Posterior cingulate gyrus (tissue), 11 donors: ENCODE data around the gene ZNF836.
A peak's percentile ranks its signal among the peaks of the same experiment; 100 is the strongest.

Source experiments
- DNase-seq, 10 donors: peaks; one replicate each; pipeline versions ENCODE4 v3.0.0 to v3.0.0-alpha.2; 2020 to 2021; ENCODE audit warnings: mixed read lengths in 3 of 10
- intact Hi-C: fragments of 100-400 bp; cut with DNase I; formaldehyde crosslinking; loops from one replicate; pipeline ENCODE4 v1.15.1; 2023

Gene ZNF836

GRCh38 chr19:52188822-52189734 is 17.7 kb upstream of the ZNF836 start:
- DNase-seq = peak in 6 of 10 donors; percentile 47 to 100 (median 74)
- intact Hi-C loops = loop anchor here (1.0 to 2.0 kb wide), 2 partner anchors 18 to 50 kb away; partner anchors contain the start of genes ZNF616 and ZNF836

- intact Hi-C loops = no loop called here
- DNase-seq = no peak
Measured at GRCh38 chr19:52187407-52187806, 16.0 kb upstream of the ZNF836 start.

GRCh38 chr19:52176574-52176973 is 5.2 kb upstream of the ZNF836 start:
- DNase-seq = no peak
- intact Hi-C loops = no loop called here

- DNase-seq = no peak
- intact Hi-C loops = no loop called here
Measured at GRCh38 chr19:52172347-52172746, 926 bp upstream of the ZNF836 start.

GRCh38 chr19:52170863-52171320 is 529 bp downstream of the ZNF836 start:
- peak in 4 of 10 donors; percentile 10 to 21 (median 15) for DNase-seq
- intact Hi-C loops = loop anchor here (1.0 kb wide), 1 partner anchor 18 kb away; no protein-coding TSS in a partner anchor

- no peak for DNase-seq
- intact Hi-C loops = no loop called here
Measured at GRCh38 chr19:52170304-52170703, 1.1 kb downstream of the ZNF836 start.

GRCh38 chr19:52155596-52156359 is 15.6 kb downstream of the ZNF836 start:
- intact Hi-C loops = no loop called here
- no peak for DNase-seq

GRCh38 chr19:52148256-52148655 is 23.2 kb downstream of the ZNF836 start:
- DNase-seq = no peak
- intact Hi-C loops = no loop called here

GRCh38 chr19:52142001-52142595 is 29.3 kb downstream of the ZNF836 start:
- intact Hi-C loops = loop anchor here (5.0 kb wide), 1 partner anchor 45 kb away; the partner anchor contains the start of gene ZNF841
- DNase-seq = no peak

GRCh38 chr19:52141203-52141602 is 30.2 kb downstream of the ZNF836 start:
- DNase-seq = no peak
- intact Hi-C loops = loop anchor here (5.0 kb wide), 1 partner anchor 44 kb away; the partner anchor contains the start of gene ZNF841

GRCh38 chr19:52140032-52140710 is 31.2 kb downstream of the ZNF836 start:
- intact Hi-C loops = loop anchor here (5.0 kb wide), 1 partner anchor 43 kb away; the partner anchor contains the start of gene ZNF841
- DNase-seq = peak in 4 of 10 donors; percentile 16 to 99 (median 86)

GRCh38 chr19:52139252-52140031 is 32.0 kb downstream of the ZNF836 start, which contains the start of gene ZNF616:
Gene ZNF616, minus strand, starts transcription at chr19:52139938. Its CDS starts 9,426 bp downstream, at chr19:52130512.
- DNase-seq = peak; percentile 87 to 99 (median 97)
- intact Hi-C loops = loop anchor here (1.0 to 5.0 kb wide), 3 partner anchors 42 to 98 kb away; partner anchors contain the start of gene ZNF841

GRCh38 chr19:52138983-52139251 is 32.5 kb downstream of the ZNF836 start:
- no peak for DNase-seq
- intact Hi-C loops = loop anchor here (1.0 to 2.0 kb wide), 2 partner anchors 50 to 98 kb away; no protein-coding TSS in a partner anchor

- intact Hi-C loops = loop anchor here (2.0 kb wide), 1 partner anchor 50 kb away; no protein-coding TSS in a partner anchor
- peak in 7 of 10 donors; percentile 5 to 85 (median 11) for DNase-seq
Measured at GRCh38 chr19:52138278-52138982, 33.0 kb downstream of the ZNF836 start.

- intact Hi-C loops = no loop called here
- DNase-seq = no peak
Measured at GRCh38 chr19:52120286-52120685, 51.1 kb downstream of the ZNF836 start.

GRCh38 chr19:52115526-52116053 is 55.8 kb downstream of the ZNF836 start:
- no peak for DNase-seq
- intact Hi-C loops = no loop called here

GRCh38 chr19:52114691-52115090 is 56.7 kb downstream of the ZNF836 start:
- intact Hi-C loops = no loop called here

GRCh38 chr19:52112624-52113023 is 58.8 kb downstream of the ZNF836 start:
- intact Hi-C loops = no loop called here
- no peak for DNase-seq

More at GRCh38 chr19:52114691-52115090, 56.7 kb downstream of the ZNF836 start:
- DNase-seq = no peak
